ENCODE data around the gene ROPN1L.

ROPN1L gene

DNA sequence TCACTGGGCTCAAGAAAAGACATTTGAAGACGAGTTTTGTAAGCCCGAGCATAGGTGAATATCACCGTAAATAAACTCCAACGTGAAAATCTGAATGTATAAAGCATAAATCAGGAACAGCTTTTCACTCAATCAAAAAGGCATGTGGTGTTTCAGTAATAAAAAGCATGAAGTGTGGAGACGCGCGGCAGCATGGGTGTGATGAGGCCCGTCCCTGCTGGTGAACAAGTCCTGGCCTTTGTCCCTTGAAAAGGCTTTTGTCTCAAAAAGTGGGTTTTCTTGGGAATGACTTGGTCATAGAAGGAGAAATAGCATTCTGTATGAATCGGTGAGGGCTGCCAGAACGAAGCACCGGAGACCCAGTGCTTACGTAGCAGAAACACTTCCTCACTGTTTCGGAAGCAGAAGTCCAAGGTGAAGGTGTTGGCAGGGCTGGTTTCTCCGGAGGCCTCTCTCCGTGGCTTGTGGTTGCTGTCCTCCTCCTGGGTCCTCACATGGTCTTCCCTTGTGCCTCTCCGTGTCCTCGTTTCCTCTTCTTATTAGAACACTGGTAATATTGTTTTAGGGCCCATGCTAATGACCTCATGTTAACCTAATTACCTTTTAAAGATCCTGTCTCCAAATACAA, 24.9 kb downstream of the ROPN1L start:
- DNase-seq (ENCODE audit: low spot score): no peak
- TF ChIP-seq, protein P1, sequence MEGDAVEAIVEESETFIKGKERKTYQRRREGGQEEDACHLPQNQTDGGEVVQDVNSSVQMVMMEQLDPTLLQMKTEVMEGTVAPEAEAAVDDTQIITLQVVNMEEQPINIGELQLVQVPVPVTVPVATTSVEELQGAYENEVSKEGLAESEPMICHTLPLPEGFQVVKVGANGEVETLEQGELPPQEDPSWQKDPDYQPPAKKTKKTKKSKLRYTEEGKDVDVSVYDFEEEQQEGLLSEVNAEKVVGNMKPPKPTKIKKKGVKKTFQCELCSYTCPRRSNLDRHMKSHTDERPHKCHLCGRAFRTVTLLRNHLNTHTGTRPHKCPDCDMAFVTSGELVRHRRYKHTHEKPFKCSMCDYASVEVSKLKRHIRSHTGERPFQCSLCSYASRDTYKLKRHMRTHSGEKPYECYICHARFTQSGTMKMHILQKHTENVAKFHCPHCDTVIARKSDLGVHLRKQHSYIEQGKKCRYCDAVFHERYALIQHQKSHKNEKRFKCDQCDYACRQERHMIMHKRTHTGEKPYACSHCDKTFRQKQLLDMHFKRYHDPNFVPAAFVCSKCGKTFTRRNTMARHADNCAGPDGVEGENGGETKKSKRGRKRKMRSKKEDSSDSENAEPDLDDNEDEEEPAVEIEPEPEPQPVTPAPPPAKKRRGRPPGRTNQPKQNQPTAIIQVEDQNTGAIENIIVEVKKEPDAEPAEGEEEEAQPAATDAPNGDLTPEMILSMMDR (conservative IDR thresholded peaks at IDR 0.05; ENCODE audit: low read depth): no peak
- no peak overlapping the region for H3K27ac ChIP-seq
- POLR2A ChIA-PET (ENCODE audit: low non-redundant PET): no interaction called here
- CTCF ChIA-PET: interaction anchor here (0.6 kb wide), 1 partner anchor 15 kb away, joined by 3 read pairs; no protein-coding TSS in a partner anchor

DNA sequence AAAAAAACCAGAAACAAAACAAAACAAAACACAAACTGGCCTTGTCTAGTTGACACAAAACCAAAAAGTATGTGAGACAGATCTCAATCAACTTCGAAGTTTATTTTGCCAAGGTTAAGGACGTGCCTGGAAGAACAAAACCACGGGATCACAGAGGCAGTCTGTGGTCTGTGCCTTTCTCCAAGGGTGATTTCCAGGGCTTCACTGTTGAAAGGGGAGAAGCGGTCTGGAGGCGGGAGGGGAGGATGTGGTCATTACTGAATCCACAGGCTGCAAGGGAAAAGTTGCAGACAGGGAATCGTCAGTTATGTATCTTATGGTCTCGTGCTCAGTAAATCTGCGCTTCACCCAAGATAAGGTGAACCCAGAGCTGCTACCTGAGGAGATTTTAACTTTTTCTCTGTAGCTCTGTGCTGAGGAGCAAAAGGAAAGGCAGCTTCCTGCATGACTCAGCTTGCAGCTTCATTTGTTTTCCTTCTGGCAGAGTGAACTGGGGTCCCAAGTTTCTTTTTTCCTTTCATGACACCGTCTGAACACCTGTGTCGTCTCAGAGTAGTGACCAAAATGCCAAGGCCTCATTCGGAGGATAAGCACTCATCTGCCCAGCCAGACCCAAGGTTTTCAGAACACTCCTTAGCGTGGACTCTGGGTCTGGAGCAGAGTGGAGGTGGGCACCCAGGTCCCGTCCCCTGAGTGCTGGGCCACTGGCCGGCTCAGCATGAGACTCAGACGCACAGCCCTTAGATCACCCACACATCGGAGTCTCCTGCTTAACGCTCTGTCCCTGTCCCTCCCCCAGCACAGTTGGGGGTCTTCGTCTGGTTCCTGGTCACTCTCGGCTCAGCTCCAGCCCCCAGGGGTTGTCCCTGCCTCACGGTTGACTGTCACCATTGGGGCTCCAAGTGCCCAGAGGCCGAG, 25.9 kb downstream of the ROPN1L start:
- TF ChIP-seq, protein P1 (conservative IDR thresholded peaks at IDR 0.05; ENCODE audit: low read depth): no peak
- CTCF ChIA-PET: no interaction called here
- peak overlapping the region; percentile 40 for H3K27ac ChIP-seq
- POLR2A ChIA-PET (ENCODE audit: low non-redundant PET): no interaction called here
- DNase-seq (ENCODE audit: low spot score): no peak

DNA sequence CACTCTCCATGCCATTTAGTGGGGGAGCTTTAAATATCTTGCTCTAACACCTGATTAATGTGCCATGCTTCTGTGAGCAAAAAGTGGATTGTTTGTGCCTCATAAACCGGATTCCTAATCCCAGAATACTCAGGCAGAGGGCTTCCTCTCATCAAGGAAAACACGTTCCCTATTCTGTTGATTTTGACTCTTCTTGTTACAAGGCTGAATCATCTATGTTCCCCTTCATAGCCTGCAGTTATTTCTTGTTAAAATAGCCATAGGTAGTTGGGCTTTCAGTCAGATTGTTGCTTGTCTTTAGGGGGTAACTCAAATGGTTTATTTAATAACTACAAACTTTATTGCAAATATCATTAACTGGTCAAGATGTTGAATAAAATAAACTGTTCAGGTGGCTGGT, 26.6 kb downstream of the ROPN1L start:
- TF ChIP-seq, protein P1 (conservative IDR thresholded peaks at IDR 0.05; ENCODE audit: low read depth): no peak
- POLR2A ChIA-PET (ENCODE audit: low non-redundant PET): no interaction called here
- peak overlapping the region; percentile 40; the same call in 1 of the 2 replicates for H3K27ac ChIP-seq
- CTCF ChIA-PET: no interaction called here
- no peak for DNase-seq (ENCODE audit: low spot score)

DNA sequence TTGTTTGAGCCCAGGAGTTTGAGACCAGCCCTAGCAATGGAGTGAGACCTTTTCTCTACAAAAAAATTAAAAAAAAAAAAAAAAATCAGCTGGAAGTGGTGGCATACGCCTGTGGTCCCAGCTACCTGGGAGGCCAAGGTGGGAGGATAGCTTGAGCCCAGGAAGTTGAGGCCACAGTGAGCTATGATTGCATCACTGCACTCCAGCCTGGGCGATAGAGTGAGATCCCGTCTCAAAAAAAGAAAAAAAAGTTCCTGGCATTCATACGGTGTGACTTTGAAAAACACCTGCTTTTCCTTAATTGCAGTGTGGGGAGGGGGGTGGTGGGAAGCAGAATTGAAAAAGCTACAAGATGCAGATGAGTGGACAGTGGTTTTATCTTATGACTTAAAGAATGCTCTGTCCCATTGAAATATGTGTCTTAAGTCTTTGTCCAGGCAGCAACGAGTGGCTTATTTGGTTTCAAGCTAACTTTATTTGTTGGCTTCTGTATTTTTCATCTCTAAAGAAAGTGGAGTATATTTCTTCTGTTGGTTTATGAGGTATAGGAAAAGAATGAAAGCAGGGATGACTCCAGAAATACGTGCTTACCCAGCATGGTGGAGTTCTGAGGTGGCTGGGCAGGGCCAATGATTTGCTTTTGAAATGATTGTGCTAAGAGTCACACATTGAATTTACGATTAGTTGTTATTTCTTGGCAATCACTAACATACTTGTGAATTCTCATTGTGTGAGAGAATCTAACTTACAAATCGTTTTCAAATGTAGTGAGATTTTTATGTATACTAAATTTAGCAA, 27.8 kb downstream of the ROPN1L start:
- CTCF ChIA-PET: interaction anchor here (0.7 kb wide), 1 partner anchor 19 kb away, joined by 3 read pairs; no protein-coding TSS in a partner anchor
- POLR2A ChIA-PET (ENCODE audit: low non-redundant PET): no interaction called here
- no peak for DNase-seq (ENCODE audit: low spot score)
- no peak overlapping the region for H3K27ac ChIP-seq
- TF ChIP-seq, protein P1 (conservative IDR thresholded peaks at IDR 0.05; ENCODE audit: low read depth): no peak

DNA sequence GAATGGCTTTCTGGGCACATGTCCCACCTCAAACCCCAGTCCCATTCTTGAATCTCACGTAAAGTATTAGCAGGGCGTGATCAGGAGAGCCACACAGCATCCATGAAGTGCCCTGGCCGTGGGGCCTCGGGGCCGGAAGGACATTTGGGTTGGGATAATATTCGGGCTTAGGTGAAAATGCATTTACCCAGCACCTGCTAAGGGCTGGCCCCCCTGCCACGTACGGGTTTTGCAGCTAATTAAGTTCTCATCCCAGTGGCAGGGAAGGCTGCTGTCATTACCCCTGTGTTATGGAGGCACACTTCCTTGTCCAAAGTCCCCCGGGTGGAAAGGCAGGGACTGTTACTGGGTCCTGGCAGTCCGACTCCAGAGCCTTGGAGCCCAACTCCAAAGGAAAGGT, 29.0 kb downstream of the ROPN1L start:
- ChIA-PET CTCF (no interaction called here), POLR2A (ENCODE audit: low non-redundant PET) (no interaction called here)
- TF ChIP-seq, protein P1 (conservative IDR thresholded peaks at IDR 0.05; ENCODE audit: low read depth): no peak
- DNase-seq (ENCODE audit: low spot score): no peak
- no peak overlapping the region for H3K27ac ChIP-seq

DNA sequence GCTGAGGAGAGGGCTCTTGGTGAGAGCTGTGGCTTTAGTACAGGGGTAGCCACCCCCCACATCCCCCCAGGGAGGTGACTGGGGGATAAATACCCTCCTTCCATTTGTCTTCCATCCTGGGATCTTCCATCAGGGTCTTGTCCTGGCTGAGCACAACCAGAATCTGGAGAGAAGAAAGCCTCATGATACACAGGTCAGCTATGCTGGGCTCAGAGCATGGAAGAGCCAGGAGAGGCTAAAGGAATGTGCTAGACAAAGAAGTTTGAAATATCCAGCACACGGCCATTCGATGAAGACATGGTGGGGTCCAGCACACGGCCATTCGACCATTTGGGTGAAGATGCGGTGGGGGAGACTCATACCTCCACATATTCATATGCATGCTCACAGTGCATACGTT, 30.0 kb downstream of the ROPN1L start:
- DNase-seq (ENCODE audit: low spot score): no peak
- TF ChIP-seq, protein P1 (conservative IDR thresholded peaks at IDR 0.05; ENCODE audit: low read depth): no peak
- CTCF ChIA-PET: no interaction called here
- H3K27ac ChIP-seq: no peak overlapping the region
- POLR2A ChIA-PET (ENCODE audit: low non-redundant PET): no interaction called here

Measured in RWPE1 (cell line).